Measurements from ENCODE around the gene ASPA.

The ASPA gene

DNA sequence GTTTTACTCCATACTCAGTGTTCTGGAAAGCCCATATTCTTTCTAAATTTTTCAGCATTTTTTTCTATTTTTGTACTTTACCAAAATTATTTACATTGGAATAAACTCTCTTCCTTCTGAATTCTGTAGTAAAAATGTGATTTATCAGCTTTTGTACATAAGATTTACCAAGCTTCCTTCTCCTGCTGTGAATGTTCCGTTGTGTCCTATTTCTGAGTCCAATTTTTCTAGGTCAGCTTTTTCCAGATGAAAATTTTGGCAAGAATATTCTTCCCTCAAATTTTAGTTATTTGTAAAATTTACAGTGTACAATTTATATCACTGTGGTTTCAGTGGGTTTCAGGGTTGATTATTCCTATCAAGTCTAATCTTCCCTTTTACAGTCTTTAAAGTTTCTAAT is 27.5 kb downstream of the ASPA start:
- CTCF ChIA-PET, result no interaction called here
- H3K4me3 ChIP-seq (ENCODE audit: low read depth, low read length), result no peak overlapping the region
- POLR2A ChIA-PET, result no interaction called here
- TF ChIP-seq CTCF (IDR thresholded peaks at IDR 0.05; ENCODE audit: insufficient read depth, low read length, missing control alignments), result no peak
- no peak for DNase-seq (ENCODE audit: low read depth, low spot score)

- CTCF ChIA-PET, result no interaction called here
- DNase-seq (ENCODE audit: low read depth, low spot score), result no peak
- no peak overlapping the region for H3K4me3 ChIP-seq (ENCODE audit: low read depth, low read length)
- POLR2A ChIA-PET, result no interaction called here
- TF ChIP-seq CTCF (IDR thresholded peaks at IDR 0.05; ENCODE audit: insufficient read depth, low read length, missing control alignments), result no peak
Observed at GRCh38 chr17:3505008-3505407, 29.2 kb downstream of the ASPA start.

GRCh38 chr17:3506054-3506453 is 30.3 kb downstream of the ASPA start:
- H3K4me3 ChIP-seq (ENCODE audit: low read depth, low read length), result no peak overlapping the region
- ChIA-PET CTCF (no interaction called here), POLR2A (no interaction called here)
- no peak for TF ChIP-seq CTCF (IDR thresholded peaks at IDR 0.05; ENCODE audit: insufficient read depth, low read length, missing control alignments)
- no peak for DNase-seq (ENCODE audit: low read depth, low spot score)

DNA sequence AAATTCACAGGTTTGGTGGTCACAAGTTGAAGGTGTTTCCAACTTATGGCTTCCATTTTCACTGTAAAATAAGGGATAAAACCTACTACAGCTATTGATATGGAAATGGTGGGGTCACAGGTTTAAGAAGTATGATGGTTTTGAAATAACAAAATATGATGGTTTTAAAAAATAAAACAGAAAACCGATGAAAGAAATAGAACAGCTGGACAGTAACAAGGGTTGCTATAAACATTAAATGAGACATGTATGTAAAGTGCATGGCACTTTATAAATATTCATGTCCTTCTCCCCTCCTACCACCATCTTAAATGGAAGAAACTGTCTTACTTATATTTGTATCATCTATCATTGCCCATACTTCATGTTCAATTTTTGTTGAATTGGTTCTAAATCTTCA is 31.3 kb downstream of the ASPA start:
- ChIA-PET POLR2A (no interaction called here), CTCF (no interaction called here)

GRCh38 chr17:3507869-3508268 is 32.1 kb downstream of the ASPA start:
- CTCF ChIA-PET, result no interaction called here
- POLR2A ChIA-PET, result no interaction called here
- H3K4me3 ChIP-seq (ENCODE audit: low read depth, low read length), result no peak overlapping the region
- TF ChIP-seq CTCF (IDR thresholded peaks at IDR 0.05; ENCODE audit: insufficient read depth, low read length, missing control alignments), result no peak
- no peak for DNase-seq (ENCODE audit: low read depth, low spot score)

More for the DNA sequence above, 31.3 kb downstream of the ASPA start:
- no peak overlapping the region for H3K4me3 ChIP-seq (ENCODE audit: low read depth, low read length)
- DNase-seq (ENCODE audit: low read depth, low spot score), result no peak
- TF ChIP-seq CTCF (IDR thresholded peaks at IDR 0.05; ENCODE audit: insufficient read depth, low read length, missing control alignments), result no peak

- no peak overlapping the region for H3K4me3 ChIP-seq (ENCODE audit: low read depth, low read length)
- DNase-seq (ENCODE audit: low read depth, low spot score), result no peak
- no peak for TF ChIP-seq CTCF (IDR thresholded peaks at IDR 0.05; ENCODE audit: insufficient read depth, low read length, missing control alignments)
- POLR2A ChIA-PET, result no interaction called here
- CTCF ChIA-PET, result no interaction called here
Observed at GRCh38 chr17:3510090-3510489, 34.3 kb downstream of the ASPA start.

Measured in AG04449 (cell line).